CD4-positive, alpha-beta T cell treated with Interleukin-17A for 4 hours (primary cell): ENCODE data around the gene STARD3.

Source experiments
- DNase-seq: peaks from one replicate; pipeline ENCODE4 v3.0.0-alpha.2; 2020; ENCODE audit warnings: mixed read lengths

STARD3 gene

DNA sequence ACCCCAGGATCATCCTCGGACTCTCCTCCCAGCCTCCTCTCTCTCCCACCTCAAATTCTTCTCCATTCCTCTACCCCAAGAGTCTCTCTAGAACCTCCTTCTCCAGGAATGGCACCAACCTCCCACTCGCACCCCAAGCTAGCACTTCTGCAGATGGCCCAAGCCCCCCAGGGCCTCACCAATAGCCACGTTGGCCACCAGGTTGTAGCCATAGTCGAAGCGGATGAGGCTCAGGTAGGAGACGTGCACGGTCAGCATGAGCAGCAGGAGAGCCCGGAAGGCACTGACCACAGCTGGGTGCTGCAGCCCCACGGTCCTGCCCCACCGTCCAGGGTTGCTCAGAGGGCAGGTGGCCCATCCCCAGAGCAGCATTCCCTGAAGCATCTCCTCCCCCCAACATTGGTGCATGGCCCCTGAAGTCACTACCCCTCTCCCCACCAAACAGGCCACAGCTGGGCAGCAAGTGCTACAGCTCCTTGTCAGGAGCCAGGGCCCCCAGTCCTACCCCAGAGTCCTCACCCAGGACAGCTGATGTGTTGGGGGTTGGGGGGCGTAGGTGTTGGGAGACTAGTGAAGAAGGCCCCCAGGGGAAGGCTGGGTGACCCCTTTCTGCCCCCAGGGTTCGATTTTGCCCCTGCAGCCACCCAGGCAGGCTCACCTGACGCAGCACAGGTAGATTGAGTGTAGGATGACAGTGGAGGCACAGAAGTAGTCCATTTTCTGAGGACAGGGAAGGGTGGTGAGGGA, 36.6 kb downstream of the STARD3 start:
- no peak for DNase-seq

DNA sequence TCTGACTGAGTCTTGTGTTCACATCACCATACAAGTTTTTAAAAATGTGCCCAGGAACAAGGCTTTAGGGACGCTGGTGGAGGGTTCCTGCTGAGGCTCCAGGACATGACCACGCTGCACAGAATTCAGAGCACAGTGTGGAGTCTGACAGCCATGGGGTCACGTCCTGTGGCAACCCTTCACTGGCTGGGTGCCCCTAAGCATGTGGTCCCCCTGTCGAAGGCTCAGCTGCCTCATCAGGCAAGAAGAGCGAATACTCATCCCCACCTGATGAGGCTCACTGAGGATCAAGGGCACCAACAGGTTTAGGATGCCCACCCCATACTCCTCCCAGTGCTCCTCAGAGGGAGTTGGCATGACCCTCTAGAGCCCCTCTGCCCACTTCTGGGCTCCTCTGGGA, 37.2 kb downstream of the STARD3 start:
- no peak for DNase-seq

DNA sequence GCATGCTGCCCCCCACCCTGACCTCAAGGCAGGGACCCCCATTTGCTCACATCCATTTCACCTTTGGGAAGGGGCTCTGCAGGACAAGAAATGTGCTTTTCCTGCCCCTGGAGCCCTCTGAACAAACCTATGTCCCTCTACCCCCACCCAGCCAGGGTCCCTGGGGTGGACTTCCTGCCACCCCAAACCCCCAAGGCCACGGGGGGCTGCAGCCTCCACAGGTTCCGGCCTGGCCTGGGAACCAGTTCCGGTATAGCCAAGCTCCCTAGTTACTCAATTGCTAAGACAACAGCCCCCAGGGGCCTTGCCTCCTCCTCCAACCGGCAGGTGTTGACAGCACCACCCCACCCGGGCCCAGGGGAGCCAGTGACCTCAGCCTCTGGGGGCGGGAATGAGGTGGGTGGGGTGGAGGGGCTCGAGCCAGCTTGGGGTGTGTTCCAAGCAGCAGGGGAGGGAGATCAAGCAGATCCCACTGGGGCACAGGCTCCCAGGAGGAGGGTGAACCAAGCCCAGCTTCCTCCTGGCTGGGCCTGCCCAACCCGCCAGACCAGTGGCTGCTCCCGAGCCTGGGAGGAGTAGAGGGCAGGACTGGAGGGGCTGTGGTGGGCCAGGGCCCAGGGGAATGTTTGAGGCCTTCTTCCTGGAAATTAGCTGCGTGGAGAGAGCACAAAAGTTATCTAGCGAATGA, 37.9 kb downstream of the STARD3 start:
- no peak for DNase-seq

DNA sequence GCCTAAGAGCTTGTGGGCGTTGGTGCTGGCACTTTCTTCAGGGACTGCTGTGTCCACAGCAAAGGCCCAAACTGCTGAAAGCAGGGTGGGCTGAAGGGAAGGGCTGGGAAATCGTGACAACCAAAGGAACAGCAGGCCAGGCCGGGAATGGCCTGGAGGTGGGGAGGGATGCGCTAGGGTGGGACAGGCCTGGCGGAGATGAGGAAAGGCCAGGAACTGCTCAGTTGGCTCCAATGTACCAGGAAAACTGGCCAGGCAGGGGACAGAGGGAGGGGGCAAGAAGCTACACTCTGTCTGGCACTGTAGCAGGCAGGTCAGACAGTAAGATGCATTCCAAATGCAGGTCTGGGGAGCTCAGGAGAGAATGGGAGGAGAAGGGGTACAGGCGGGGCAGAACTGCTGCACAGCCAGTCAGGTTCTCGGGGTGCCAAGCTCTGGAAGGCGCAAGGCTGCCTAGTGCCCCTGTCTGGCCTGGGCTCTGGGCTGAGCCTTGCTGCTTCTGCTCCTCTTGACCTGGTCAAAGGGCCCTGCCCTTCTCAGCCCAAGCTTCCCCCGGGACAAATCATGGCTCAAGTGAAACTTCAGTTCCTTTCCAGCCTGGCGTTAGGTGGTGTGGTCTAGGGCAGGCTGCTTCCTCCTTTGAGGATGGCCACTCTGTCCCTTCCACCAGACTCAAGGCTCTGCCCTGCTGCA, 38.6 kb downstream of the STARD3 start:
- no peak for DNase-seq

DNA sequence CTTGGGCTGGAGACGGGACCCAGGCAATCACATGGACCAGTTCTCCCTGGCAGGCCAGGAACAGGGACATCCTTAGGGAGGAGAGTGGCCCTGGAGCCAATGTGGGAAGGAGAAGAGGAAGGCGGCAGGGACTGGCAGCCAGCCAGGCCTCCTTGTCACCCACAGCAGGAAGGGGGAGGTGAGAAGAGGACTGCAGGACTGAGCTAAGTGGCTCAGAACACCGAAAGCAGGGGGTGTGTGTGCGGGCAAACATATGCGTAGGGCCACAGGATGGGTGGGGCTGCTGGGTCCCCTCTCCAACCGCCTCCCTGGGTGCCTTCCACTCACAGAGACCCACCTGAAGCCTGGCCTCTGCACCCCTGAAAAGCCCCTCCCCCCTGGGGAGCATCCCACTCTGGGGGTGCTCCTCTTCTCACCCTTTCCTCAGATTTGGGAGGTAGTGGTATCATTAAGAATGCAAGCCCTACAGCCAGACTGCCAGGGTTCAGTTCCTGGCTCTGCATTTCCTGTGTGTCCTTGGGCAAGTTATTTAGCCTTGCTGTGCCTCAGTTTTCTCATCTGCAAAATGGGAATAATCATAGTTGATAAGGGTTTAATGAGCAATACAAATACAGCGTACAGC, 39.4 kb downstream of the STARD3 start:
- peak; percentile 62 for DNase-seq

DNA sequence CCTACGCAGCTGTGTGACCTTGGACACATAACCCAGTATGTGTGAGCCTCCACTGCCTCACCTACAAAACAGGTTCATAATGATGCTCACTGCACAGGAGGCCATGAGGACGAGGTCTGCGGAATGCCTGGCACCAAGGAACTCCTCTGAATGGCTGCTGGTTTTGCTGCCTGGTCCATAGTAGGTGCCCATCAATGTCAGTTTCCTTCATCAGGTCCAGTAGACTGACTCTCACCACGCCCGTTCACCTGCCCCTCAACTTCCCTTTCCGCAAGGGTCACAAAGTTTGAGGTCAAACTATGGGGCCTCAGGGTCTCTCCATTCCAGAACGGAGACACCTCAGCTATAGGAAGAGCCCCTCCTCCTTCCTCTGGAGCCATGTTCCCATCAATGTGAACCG, 40.1 kb downstream of the STARD3 start:
- no peak for DNase-seq

DNA sequence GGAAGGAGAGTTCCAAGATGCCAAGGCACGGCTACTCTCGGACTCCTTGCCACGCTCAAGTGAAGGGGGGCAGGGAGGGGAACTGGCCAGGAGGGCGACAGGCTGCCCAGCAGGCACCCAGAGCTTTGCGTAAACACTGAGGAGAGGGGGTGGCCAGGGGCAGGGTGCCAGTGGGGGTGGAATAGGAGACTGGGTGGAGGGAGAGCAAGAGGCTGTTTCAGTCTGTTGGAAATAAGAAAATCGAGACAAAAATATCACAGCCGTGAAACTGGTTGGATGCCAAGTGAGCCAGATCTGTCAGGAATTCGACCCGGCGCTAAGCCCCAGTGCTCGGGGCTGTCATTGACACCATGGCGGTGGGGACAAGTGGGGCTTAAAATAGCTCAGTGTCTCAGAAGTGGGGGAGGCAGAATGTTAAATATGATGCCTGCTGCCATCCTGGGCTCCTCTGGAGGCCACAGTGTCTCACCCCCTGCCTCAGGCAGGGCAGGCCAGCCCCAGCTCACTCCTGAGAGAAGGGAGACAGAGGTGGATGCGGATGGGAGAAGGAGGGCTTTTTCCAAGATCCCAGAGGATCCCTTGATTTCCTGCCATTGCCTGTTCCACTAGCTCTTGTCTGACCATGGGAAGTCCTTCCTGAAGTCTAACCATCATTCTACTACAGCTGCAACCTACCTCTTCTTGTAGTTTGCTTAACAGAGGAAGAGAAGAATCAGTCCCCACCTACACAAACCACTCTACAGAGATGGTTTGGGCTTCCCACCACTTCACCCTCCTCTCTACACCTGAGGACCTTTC, 40.8 kb downstream of the STARD3 start:
- DNase-seq, result no peak

DNA sequence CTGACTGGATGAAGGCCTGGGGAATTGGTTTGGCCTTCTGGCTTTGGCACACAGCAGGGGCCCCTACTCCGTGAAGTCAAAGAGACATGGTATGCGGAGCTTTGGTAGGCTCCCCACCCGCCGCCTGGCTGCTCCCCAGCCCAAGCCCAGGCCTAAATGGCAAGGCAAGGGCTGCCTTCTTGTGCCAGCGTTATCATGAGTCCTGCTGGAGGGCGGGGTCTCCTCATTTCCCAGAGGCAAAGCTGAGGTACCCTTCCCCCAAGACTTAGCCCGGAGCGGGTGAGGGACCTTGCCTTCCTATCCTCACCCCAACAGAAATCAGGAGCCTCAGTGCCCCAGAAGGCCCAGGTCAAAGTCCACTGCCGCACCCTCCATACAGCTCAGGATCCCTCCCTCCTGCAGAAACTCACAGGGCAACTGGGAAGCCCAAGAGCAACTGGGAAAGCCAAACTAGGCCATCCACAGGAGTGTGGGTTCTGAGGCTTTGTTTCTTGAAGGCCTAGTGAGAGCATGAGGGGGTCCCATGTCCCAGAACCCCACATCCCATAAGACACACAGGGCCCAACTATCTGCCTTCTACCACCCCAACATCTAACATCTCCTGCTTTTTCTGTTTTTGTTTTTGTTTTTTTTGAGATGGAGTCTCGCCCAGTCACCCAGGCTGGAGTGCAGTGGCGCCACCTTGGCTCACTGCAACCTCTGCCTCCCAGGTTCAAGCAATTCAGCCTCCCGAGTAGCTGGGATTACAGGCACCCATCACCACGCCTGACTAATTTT, 41.6 kb downstream of the STARD3 start:
- DNase-seq, result no peak

DNA sequence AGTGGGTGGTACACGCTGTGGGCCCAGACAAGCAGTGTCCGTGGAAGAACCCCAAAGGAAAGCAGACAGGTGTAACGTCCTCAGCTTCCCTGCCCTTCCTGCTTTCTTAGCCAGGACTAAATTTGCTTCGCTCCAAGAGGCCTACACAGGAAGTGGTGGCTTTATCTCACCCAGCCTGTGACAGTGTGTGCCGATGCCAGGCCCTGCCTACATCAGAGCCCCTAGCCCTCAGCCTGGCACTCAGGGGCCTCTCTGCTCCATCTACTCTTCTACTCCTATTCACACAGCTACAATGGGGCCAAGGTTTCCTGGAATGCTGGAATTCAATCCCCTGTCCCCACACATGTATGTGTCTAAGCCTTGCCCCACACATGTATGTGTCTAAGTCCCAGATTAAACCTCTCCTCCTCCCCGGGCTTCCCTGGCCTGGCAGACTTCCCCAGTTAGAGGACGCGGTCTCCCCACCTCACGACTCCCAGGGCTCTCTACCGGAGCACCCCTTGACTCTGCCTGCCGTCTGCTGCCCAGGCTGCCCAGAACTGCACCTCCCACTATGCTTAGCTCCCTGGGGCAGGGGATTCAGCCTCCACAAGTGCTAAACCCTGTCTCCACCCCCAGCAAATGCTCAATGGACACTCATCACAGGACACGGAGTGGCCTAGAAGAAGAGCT, 42.7 kb downstream of the STARD3 start:
- DNase-seq, result peak; percentile 69

DNA sequence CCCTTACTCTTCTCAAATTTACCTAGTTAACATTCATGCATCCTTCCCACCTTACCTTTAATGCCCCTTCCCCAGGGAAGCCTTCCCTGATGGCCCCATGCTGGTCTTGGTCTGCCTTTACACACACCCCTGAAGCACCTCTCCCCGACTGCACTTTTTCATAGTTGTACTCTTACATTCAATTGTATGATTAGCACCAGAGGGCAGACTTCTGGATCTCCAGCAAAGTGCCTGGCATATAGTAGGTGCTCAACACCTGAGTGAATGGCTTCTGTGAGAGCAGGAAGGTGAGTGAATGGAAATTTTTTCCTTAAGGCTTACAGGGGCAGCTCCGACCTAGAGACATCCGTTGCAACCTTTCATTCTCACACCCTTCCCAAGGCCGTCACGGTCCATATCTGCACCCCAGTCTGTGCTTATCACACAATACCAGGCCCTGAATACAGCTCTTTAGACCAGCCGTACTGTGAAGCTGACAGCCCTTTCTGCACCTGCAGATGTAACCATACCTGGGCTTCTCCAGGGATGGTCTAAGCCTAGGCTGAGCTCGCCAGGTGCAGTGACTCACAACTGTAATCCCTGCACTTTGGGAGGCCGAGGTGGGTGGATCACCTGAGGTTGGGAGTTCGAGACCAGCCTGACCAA, 46.5 kb downstream of the STARD3 start:
- no peak for DNase-seq

DNA sequence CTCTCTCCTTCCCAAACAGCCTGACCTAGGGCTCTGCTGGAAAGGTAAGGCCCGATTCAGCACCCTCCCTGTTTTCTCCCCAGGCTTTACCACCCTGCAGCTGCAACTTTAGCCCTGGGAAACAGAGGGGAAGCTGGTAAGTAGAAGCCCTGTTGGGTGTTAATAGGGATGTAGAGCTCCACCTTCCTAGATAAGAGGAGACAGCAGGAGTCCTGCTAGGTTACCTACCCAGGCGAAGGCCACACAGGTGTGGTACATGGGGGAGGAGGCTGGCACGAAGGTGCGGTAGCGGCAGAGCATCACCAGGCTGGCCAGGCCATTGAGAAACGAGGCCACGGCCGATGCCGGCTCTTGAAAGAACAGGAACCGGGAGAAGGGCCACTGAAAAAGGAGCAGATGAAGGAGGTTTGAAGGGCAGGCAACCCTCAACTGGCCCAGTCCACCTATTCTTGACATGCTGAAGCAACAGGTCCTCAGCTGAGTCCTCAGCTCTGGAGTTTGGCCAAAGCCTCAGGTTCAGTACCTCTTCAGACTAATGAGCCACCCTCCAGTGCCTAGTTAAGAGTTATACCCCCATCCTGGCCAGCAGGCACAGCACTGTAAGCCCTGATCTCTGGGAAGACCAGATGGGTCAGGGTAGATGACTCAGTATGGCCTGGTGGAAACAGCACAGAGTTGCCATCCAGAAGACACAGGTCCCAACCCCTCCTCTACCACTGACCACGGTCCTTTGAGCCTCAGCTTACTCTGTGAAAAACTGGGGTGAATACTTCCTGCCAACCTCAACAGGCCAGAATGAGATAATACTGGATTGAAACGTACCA, 47.6 kb downstream of the STARD3 start:
- DNase-seq, result no peak

DNA sequence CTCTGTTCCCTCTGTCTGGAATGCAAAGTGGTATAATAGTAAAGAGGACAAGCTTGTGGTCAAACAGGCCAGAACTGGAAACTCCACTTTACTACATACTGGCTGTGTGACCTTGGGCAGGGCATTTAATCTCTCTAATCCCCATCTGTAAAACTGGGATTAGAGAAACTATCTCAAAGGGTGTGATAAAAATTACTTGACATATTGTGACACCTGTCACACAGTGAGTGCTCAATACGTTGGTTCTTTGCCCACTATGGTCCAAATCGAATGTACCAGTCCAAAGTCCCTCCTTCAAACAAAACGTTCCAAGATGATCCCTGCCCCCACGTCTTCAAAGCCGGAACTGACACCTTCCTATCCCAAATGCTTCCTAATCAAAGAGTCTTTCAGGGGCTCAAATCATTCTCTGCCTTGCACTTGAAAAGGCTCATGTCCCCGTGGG, 50.2 kb downstream of the STARD3 start:
- no peak for DNase-seq

DNA sequence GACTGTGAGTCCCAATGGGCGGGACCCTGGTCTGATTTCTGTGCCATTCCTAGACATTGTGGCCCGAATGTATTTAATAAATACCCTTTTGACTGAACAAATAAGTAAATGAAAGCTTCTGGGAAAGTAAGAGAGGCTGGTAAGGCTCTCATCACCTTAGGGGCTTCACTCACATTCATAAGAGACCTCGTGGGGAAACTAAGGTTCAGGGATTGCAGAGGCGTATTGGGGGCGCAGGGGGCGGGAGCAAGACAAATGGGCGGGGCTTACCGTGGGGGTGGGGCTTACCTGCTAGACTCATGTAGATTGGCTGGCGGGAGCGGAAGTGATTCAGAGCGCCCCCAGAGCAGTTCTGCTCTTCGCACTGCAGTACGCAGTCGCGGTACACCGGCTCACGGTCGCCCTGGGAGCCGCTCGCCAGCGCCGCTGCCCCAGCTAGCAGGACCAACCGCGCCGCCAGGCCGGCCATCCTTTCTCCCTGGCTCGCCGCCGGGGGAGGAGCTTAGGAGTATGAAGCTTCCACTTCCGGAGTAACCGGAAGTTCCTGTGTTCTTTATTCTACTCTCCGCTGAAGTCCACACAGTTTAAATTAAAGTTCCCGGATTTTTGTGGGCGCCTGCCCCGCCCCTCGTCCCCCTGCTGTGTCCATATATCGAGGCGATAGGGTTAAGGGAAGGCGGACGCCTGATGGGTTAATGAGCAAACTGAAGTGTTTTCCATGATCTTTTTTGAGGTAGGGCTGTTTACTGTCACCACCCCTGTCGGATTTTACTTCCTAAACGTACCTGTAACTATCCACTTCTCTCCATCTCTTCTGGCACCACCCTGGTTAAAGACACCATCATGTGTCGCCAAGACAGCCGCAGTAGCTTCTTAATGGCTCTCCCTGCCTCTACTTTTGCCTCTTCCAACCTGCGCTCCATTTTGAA, 50.9 kb downstream of the STARD3 start, which contains the start of gene PGAP3:
Gene PGAP3, minus strand, starts transcription at position 512 of the 929 bp plus-strand sequence. Its CDS starts 43 bp downstream, at position 469.
- DNase-seq, result peak; percentile 90

DNA sequence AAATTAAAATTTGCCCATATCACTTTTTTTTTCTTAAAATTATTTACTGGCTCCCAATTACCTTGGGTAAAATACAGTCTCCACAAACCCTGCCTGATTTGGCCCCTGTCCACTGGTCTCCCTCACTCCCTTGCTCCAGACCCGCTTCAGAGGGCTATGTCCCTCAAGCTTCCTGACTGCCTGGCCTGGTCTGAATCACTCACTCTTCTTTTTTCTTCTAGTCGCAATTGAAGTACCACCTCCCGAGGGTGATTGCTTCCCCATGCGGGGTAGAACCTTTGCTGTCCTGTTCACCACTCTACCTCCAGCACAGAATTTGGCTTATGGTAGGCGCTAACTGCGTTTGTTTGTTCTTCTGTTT, 51.5 kb downstream of the STARD3 start:
- DNase-seq, result no peak

DNA sequence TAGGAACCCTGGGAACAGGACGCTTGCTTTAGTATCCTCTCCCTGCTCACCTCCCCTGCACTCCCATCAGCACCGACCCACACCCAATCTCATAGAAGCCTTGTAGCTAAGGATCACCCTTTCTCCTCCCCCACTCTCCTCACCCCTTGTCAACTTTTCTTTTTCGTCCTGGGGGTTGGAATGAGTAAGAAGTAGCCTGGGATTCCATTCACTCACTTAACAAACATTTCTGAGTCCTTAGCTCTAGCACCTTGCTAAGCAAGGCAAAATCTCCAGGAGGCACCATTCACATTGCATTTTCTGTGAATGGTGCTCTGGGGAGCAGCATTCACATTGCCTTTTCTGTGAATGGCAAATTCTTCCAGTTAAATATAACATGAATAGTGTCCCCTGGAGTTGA, 52.0 kb downstream of the STARD3 start:
- no peak for DNase-seq

DNA sequence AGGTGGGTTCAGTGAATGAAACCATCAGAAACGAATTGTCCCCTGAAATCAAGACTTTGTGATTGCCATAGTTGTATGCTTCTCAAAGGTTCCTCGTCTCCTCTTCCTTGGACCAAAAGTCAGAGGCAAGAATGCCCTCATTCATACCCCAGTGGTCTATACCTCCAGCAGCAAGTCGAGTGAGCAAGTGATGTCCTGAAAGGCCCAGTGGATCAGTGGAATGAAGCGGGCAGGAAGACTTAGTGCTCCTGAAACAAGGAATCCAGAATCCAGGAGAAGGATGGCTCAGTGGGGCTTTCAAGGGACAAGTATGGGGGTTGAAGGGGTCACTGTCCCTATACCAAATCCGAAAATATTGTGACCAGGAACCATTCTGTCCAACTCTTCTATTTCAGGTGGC, 57.6 kb downstream of the STARD3 start:
- no peak for DNase-seq

DNA sequence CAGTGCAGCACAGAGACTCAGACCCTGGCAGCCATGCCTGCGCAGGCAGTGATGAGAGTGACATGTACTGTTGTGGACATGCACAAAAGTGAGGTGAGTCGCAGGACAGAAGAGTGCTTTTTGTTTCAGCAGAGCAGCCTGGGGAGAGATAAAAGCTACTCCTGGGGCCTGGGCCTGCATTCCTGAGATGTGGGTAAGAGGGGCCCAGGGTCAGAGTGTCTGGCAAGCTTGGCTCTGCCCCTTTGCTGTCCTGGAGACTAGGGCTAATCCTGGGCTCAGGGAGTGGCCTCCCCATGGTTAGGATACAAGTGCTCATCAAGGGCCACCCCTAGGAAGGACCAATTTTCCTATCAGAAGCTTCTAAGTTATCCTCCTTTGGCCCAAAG, 58.1 kb downstream of the STARD3 start:
- no peak for DNase-seq

DNA sequence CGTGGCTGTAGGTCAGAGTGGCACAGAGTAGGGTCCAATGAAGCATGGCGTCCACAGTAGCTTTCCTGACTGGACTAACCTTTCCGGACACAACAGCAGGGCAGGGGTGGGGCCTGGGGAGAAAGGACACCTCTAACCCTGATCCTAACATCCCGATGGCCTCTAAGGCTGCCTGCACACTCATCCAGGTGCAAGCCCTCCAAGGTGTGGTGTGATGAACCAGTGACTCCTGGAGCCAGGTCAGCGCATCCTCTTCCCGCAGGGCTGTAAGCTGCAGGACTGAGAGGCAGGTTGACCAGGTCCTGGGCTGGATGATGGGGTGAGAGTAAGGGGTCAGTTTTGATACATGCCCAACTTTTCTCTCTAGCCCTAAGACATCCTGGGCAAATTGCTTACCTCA, 59.8 kb downstream of the STARD3 start:
- no peak for DNase-seq

DNA sequence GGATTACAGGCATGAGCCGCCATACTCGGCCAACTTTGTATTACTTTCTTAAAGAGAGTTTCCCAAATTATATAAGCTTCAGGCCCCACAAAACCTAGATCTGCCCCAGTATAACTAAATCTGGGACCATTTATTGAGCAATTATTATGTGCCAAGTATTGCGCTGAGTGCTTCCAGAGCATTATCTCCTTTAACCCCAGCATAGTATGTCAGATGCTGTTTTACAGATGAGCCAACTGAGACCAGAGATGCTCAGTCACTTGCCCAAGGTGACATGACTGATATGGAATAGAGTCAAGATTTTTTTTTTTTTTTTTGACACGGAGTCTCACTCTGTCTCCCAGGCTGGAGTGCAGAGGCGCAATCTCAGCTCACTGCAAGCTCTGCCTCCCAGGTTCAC, 61.0 kb downstream of the STARD3 start:
- no peak for DNase-seq
